Neuronal stem cell (in vitro differentiated cells): ENCODE measurements around the gene KDSR.

ENCODE experiments used
- DNase-seq: peaks from one replicate; pipeline ENCODE4 v3.0.0-alpha.2; 2013; ENCODE audit warnings: low spot score
- H2AFZ ChIP-seq: one replicate; pipeline ENCODE4 v1.6.1; 2013; ENCODE audit warnings: mild to moderate bottlenecking, low read length, inconsistent platforms
- H2AK5ac ChIP-seq: 2 replicates; pipeline ENCODE4 v1.6.1; 2013; ENCODE audit warnings: low read depth, mild to moderate bottlenecking, inconsistent platforms, low read length, moderate library complexity, mixed read lengths
- H2BK120ac ChIP-seq: 2 replicates; pipeline ENCODE4 v1.6.1; 2013; ENCODE audit warnings: low read depth, mild to moderate bottlenecking, inconsistent platforms, low read length, moderate library complexity, mixed read lengths
- H2BK12ac ChIP-seq: one replicate; pipeline ENCODE4 v1.6.1; 2013; ENCODE audit warnings: low read length, inconsistent platforms
- H2BK15ac ChIP-seq: 2 replicates; pipeline ENCODE4 v1.6.1; 2013; ENCODE audit warnings: mild to moderate bottlenecking, low read length, inconsistent platforms, mixed read lengths
- H2BK5ac ChIP-seq: one replicate; pipeline ENCODE4 v1.6.1; 2013; ENCODE audit warnings: inconsistent platforms, mild to moderate bottlenecking, low read length, moderate library complexity
- H3K14ac ChIP-seq: one replicate; pipeline ENCODE4 v1.6.1; 2013; ENCODE audit warnings: low read length, inconsistent platforms
- H3K18ac ChIP-seq: 2 replicates; pipeline ENCODE4 v1.6.1; 2013; ENCODE audit warnings: low read length, inconsistent platforms
- H3K23ac ChIP-seq: 2 replicates; pipeline ENCODE4 v1.6.1; 2013; ENCODE audit warnings: low read depth, mild to moderate bottlenecking, mixed read lengths, low read length, inconsistent platforms; ENCODE audit not compliant: poor library complexity
- H3K27ac ChIP-seq: replicated peaks from 3 replicates; pipeline ENCODE4 v1.5.1; 2013; ENCODE audit warnings: low read length, inconsistent platforms
- H3K27me3 ChIP-seq, 3 experiments: 2 replicates each; pipeline ENCODE4 v1.6.1; 2013; ENCODE audit warnings: low read length in 3 of 3, mild to moderate bottlenecking in 2 of 3, inconsistent platforms in 1 of 3, low read depth in 1 of 3, mixed read lengths in 1 of 3, moderate library complexity in 1 of 3; ENCODE audit not compliant: control insufficient read depth in 3 of 3, insufficient read depth in 3 of 3
- H3K36me3 ChIP-seq, 2 donors: replicated peaks in 1 of 2; 2 replicates each; pipeline ENCODE4 v1.6.1; 2013; ENCODE audit warnings: low read length in 2 of 2; ENCODE audit not compliant: control insufficient read depth in 2 of 2, insufficient read depth in 2 of 2
- H3K4ac ChIP-seq: 2 replicates; pipeline ENCODE4 v1.6.1; 2013; ENCODE audit warnings: inconsistent platforms, mild to moderate bottlenecking, low read length, moderate library complexity
- H3K4me1 ChIP-seq, 2 donors: 1 replicate in 1 of 2; 2 replicates in 1 of 2; pipeline ENCODE4 v1.6.1; 2013; ENCODE audit warnings: low read length in 2 of 2, low read depth in 1 of 2; ENCODE audit not compliant: control insufficient read depth in 2 of 2, insufficient read depth in 1 of 2
- H3K4me2 ChIP-seq: one replicate; pipeline ENCODE4 v1.6.1; 2013; ENCODE audit warnings: mild to moderate bottlenecking, low read length, inconsistent platforms; ENCODE audit not compliant: insufficient read depth, poor library complexity, severe bottlenecking
- H3K4me3 ChIP-seq, 2 donors: 2 replicates each; pipeline ENCODE4 v1.5.1; 2013; ENCODE audit warnings: low read length in 2 of 2, mild to moderate bottlenecking in 2 of 2, inconsistent platforms in 1 of 2, moderate library complexity in 1 of 2
- H3K79me1 ChIP-seq: one replicate; pipeline ENCODE4 v1.6.1; 2013; ENCODE audit warnings: low read depth, mild to moderate bottlenecking, inconsistent platforms, low read length, moderate library complexity
- H3K9ac ChIP-seq: one replicate; pipeline ENCODE4 v1.6.1; 2013; ENCODE audit warnings: mild to moderate bottlenecking, low read depth, low read length, inconsistent platforms; ENCODE audit not compliant: poor library complexity
- H3K9me3 ChIP-seq, 2 donors: replicated peaks in 1 of 2; 2 replicates each; pipeline versions ENCODE3 to v1.6.1; 2013; ENCODE audit warnings: low read length in 2 of 2, mild to moderate bottlenecking in 2 of 2, inconsistent platforms in 1 of 2, low read depth in 1 of 2, mixed read lengths in 1 of 2, moderate library complexity in 1 of 2; ENCODE audit not compliant: control insufficient read depth in 2 of 2, insufficient read depth in 1 of 2
- H4K8ac ChIP-seq: one replicate; pipeline ENCODE4 v1.6.1; 2013; ENCODE audit warnings: low read depth, mild to moderate bottlenecking, inconsistent platforms, low read length, moderate library complexity
- H4K91ac ChIP-seq: one replicate; pipeline ENCODE4 v1.6.1; 2013; ENCODE audit warnings: low read length, low read depth, mild to moderate bottlenecking, inconsistent platforms; ENCODE audit not compliant: poor library complexity
- WGBS, 2 donors: extraction: QIAGEN DNeasy Blood & Tissue Kit; methylation state at CpG; one replicate each; pipeline ENCODE4 v1.1.7; 2013; ENCODE audit warnings: missing lambda C conversion rate in 2 of 2, mixed read lengths in 1 of 2; ENCODE audit not compliant: insufficient read length in 2 of 2, insufficient replicate concordance in 1 of 2; ENCODE audit errors: extremely low coverage in 2 of 2; 5-methylcytosine and 5-hydroxymethylcytosine counted together

Gene KDSR

DNA sequence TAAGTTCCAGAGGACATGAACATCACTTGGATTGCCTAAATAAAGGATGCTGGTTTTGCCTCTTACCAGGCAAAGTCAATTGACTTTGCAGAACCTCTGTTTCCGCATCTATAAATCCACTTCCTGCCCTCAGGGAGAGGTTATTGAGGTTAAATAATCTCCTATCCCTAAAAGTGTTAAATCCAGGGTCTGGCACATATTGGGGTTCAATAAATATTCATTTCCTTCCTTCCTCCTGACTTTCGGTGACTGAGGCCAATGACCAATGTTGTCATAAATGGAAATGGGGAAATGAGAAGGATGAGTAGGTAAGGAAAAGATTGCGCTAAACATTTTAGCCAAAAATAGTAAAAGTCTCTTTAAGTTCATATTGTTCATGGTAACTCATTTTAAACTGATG, 63.5 kb downstream of the KDSR start:
- no CpG with 5 or more reads among the region's 3 CpGs for WGBS, 2 donors

GRCh38 chr18:63302636-63303405, 64.2 kb downstream of the KDSR start:
- no peak overlapping the region for H2BK120ac ChIP-seq
- H3K23ac ChIP-seq: no peak overlapping the region
- WGBS, 2 donors: no CpG with 5 or more reads among the region's 5 CpGs
- H3K27ac ChIP-seq: no peak overlapping the region
- no peak overlapping the region for H3K4me2 ChIP-seq
- no peak overlapping the region for H2AFZ ChIP-seq
- H3K9ac ChIP-seq: no peak overlapping the region
- no peak overlapping the region for H3K18ac ChIP-seq
- no peaks in the 10 kb centered on the region for H3K27me3 ChIP-seq
- H3K4ac ChIP-seq: no peak overlapping the region
- H3K9me3 ChIP-seq: no peaks in the 10 kb centered on the region
- no peak overlapping the region for H2BK5ac ChIP-seq
- no peak overlapping the region for H2BK12ac ChIP-seq
- no peak for DNase-seq
- no peak overlapping the region for H2AK5ac ChIP-seq
- peaks cover 0 to 12% of the 10 kb centered on the region in 2 donors for H3K36me3 ChIP-seq
- no peak overlapping the region for H4K91ac ChIP-seq
- no peak overlapping the region for H2BK15ac ChIP-seq
- no peak overlapping the region for H3K14ac ChIP-seq
- H3K79me1 ChIP-seq: no peaks in the 10 kb centered on the region
- no peak overlapping the region for H3K4me3 ChIP-seq
- H4K8ac ChIP-seq: no peak overlapping the region
- H3K4me1 ChIP-seq: peaks cover 12 to 16% of the 10 kb centered on the region in 2 donors

More for the DNA sequence above, 63.5 kb downstream of the KDSR start:
- Histone ChIP-seq H3K9ac (no peak overlapping the region), H2BK15ac (no peak overlapping the region), H2BK5ac (no peak overlapping the region), H3K4me3 (no peak overlapping the region), H3K4me2 (no peak overlapping the region), H2BK12ac (no peak overlapping the region), H3K27ac (no peak overlapping the region), H3K36me3 (peaks cover 0 to 8% of the 10 kb centered on the region in 2 donors), H3K4me1 (peaks cover 17 to 21% of the 10 kb centered on the region in 2 donors), H3K79me1 (no peaks in the 10 kb centered on the region), H4K91ac (no peak overlapping the region), H3K14ac (no peak overlapping the region), H3K18ac (no peak overlapping the region), H3K23ac (no peak overlapping the region), H4K8ac (no peak overlapping the region), H2AK5ac (no peak overlapping the region), H2BK120ac (no peak overlapping the region), H2AFZ (no peak overlapping the region), H3K27me3 (no peaks in the 10 kb centered on the region), H3K9me3 (no peaks in the 10 kb centered on the region), H3K4ac (no peak overlapping the region)
- no peak for DNase-seq

DNA sequence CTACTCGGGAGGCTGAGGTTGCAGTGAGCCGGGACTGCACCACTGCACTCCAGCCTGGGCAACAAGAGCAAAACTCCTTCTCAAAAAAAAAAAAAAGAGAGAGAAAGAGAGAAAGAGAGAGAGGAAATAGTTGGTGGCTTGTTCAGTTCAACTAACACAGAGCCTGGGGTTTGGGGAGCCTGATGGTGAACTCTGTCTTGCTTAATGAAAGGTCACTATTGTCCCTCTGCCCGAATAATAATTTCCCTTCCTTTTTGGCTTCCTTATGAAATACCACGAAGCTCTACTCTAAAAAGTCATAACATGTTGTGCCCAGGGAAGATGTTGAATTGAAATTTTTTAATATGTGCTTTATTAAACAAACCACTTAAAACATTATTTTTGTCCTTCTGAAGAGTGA, 64.8 kb downstream of the KDSR start:
- Histone ChIP-seq H3K14ac (no peak overlapping the region), H2BK5ac (no peak overlapping the region), H2AK5ac (no peak overlapping the region), H3K9me3 (no peaks in the 10 kb centered on the region), H3K4me3 (no peak overlapping the region), H2BK120ac (no peak overlapping the region), H3K9ac (no peak overlapping the region), H2AFZ (no peak overlapping the region), H3K27me3 (no peaks in the 10 kb centered on the region), H3K4me2 (no peak overlapping the region), H3K23ac (no peak overlapping the region), H2BK12ac (no peak overlapping the region), H3K36me3 (peaks cover 0 to 12% of the 10 kb centered on the region in 2 donors), H3K4me1 (peaks cover 10 to 11% of the 10 kb centered on the region in 2 donors), H3K79me1 (no peaks in the 10 kb centered on the region), H3K18ac (no peak overlapping the region), H3K4ac (no peak overlapping the region), H4K8ac (no peak overlapping the region), H3K27ac (no peak overlapping the region), H4K91ac (no peak overlapping the region), H2BK15ac (no peak overlapping the region)
- no peak for DNase-seq
- WGBS, 2 donors: no CpG with 5 or more reads among the region's 4 CpGs

- H2BK120ac ChIP-seq: no peak overlapping the region
- peaks cover 0 to 12% of the 10 kb centered on the region in 2 donors for H3K36me3 ChIP-seq
- H3K4me1 ChIP-seq: peaks cover 10% of the 10 kb centered on the region in 2 donors
- DNase-seq: no peak
- no peak overlapping the region for H4K8ac ChIP-seq
- no peak overlapping the region for H3K14ac ChIP-seq
- H2BK15ac ChIP-seq: no peak overlapping the region
- no peak overlapping the region for H3K27ac ChIP-seq
- H4K91ac ChIP-seq: no peak overlapping the region
- no peak overlapping the region for H3K4me2 ChIP-seq
- H3K27me3 ChIP-seq: no peaks in the 10 kb centered on the region
- no peak overlapping the region for H3K9ac ChIP-seq
- H2BK12ac ChIP-seq: no peak overlapping the region
- H3K18ac ChIP-seq: no peak overlapping the region
- H3K4me3 ChIP-seq: no peak overlapping the region
- no peaks in the 10 kb centered on the region for H3K9me3 ChIP-seq
- no peak overlapping the region for H3K4ac ChIP-seq
- H3K79me1 ChIP-seq: no peaks in the 10 kb centered on the region
- no CpG with 5 or more reads among the region's 9 CpGs for WGBS, 2 donors
- no peak overlapping the region for H2BK5ac ChIP-seq
- H2AK5ac ChIP-seq: no peak overlapping the region
- H3K23ac ChIP-seq: no peak overlapping the region
- no peak overlapping the region for H2AFZ ChIP-seq
Measured at GRCh38 chr18:63301434-63301833, 65.6 kb downstream of the KDSR start.
